Heart left ventricle (tissue), 13 donors: ENCODE results near the gene GMFB.

Source experiments
- CTCF ChIP-seq, 12 donors: fragments of 200-600 bp; sonication (generic) in 4 of 12; IDR thresholded peaks; one replicate each; pipeline versions ENCODE4 v1.5.0 to v1.8.0; 2018 to 2022; ENCODE audit warnings: antibody characterized with exemption in 12 of 12, mild to moderate bottlenecking in 5 of 12
- POLR2A ChIP-seq, 2 donors: fragments of 450-650 bp; IDR thresholded peaks; one replicate each; pipeline ENCODE4 v1.6.1; 2017; ENCODE audit warnings: antibody characterized with exemption in 2 of 2, mild to moderate bottlenecking in 2 of 2, moderate library complexity in 2 of 2
- donor health status: ischemic (EF 13 %, LVEDD 7.1; RV severe dilation, severe dysfunction).
- donor health status: DM: no; HTN: yes; CAD: no.
- donor health status: DM: no; HTN: no; CAD: no.
- donor health status: ischemic (EF 25% LVEDD 6.9; RV normal size, moderate dysfunction).
- donor health status: ischemic (EF 25% LVEDD 5.7; RV mildly dilated, moderate dysfunction).
- donor health status: ischemic (EF 35%, LVEDD 5.7; RV mildly dilated, moderate dysfunction).
- donor health status: nonischemic (EF 11% LVEDD 7.7; RV severe dilation, severe dysfunction).
- donor health status: DM: yes; HTN: yes; CAD: no.
- donor health status: PGD.
- donor health status: ischemic (EF 29% LVEDD 5.4; RV normal size, mild dysfunction).
- donor health status: nonischemic (EF 23%, LVEDD 6.1; RV moderate dilation, normal function).

- no peak for TF ChIP-seq CTCF (IDR thresholded peaks at IDR 0.05)
- no peak for TF ChIP-seq POLR2A (IDR thresholded peaks at IDR 0.05)
These were observed 21.5 kb downstream of the GMFB start for GRCh38 chr14:54467280-54467679.
